ENCODE measurements around the gene ANKRD52. TPM values are rescaled to one million over a fixed set of nuclear protein-coding genes. Genes with fewer than 3 reads are reported as not detected.

ANKRD52 gene
- total and polyA plus RNA-seq, 2 of the 8 experiments (the other 6 are each of a cell fraction or from before 2014, with no cell fraction given), result 14.0 to 36.3 TPM

- no peak for TF ChIP-seq SIX5 (IDR thresholded peaks at IDR 0.05; ENCODE audit: low read depth, low read length)
- TF ChIP-seq HDAC2 (IDR thresholded peaks at IDR 0.05; ENCODE audit: borderline replicate concordance in 1 of 2, low read depth in 2 of 2, low read length in 2 of 2), result no peak
- peak; percentile 21 for TF ChIP-seq TAF7 (optimal IDR thresholded peaks at IDR 0.05; ENCODE audit: borderline replicate concordance, low read depth, low read length)
- TF ChIP-seq RAD21 (IDR thresholded peaks at IDR 0.05 in 1 of 2, conservative IDR thresholded peaks at IDR 0.05 in 1 of 2; ENCODE audit: low read depth in 2 of 2, low read length in 2 of 2), result peak; percentile 26 to 48; a peak in 3 of 4 replicates
- TF ChIP-seq TBP (IDR thresholded peaks at IDR 0.05; ENCODE audit: low read depth, low read length), result peak; percentile 37; the same call in 1 of the 2 replicates
- peak; percentile 44; the same call in 1 of the 2 replicates for TF ChIP-seq YY1 (IDR thresholded peaks at IDR 0.05; ENCODE audit: low read depth, low read length)
- 0 out of 2 replicates have a peak, but pooled peaks have one; percentile 8 for TF ChIP-seq CREB1 (IDR thresholded peaks at IDR 0.05)
- TF ChIP-seq RFX5 (IDR thresholded peaks at IDR 0.05; ENCODE audit: borderline replicate concordance, low read depth, low read length), result no peak
- no peak for TF ChIP-seq KDM4A (IDR thresholded peaks at IDR 0.05; ENCODE audit: low read depth, low read length, severe bottlenecking)
- no peak for TF ChIP-seq EZH2 (IDR thresholded peaks at IDR 0.05; ENCODE audit: low read depth, low read length, severe bottlenecking)
- TF ChIP-seq CEBPB (IDR thresholded peaks at IDR 0.05; ENCODE audit: low read depth, low read length), result no peak
- no peak for TF ChIP-seq ATF2 (IDR thresholded peaks at IDR 0.05; ENCODE audit: low read length)
- no peak for TF ChIP-seq USF2 (IDR thresholded peaks at IDR 0.05; ENCODE audit: low read length)
- TF ChIP-seq JUN (IDR thresholded peaks at IDR 0.05; ENCODE audit: low read depth, low read length), result no peak
- no peak for TF ChIP-seq TCF12 (IDR thresholded peaks at IDR 0.05; ENCODE audit: low read depth, low read length)
- no peak for TF ChIP-seq MAX (IDR thresholded peaks at IDR 0.05)
- no peak for TF ChIP-seq GTF2F1 (IDR thresholded peaks at IDR 0.05; ENCODE audit: borderline replicate concordance, low read depth, low read length)
- no peak for TF ChIP-seq BRCA1 (IDR thresholded peaks at IDR 0.05; ENCODE audit: low read depth, low read length)
- TF ChIP-seq CHD1 (IDR thresholded peaks at IDR 0.05; ENCODE audit: low read depth, low read length), result no peak
- no peak for TF ChIP-seq ASH2L (IDR thresholded peaks at IDR 0.05; ENCODE audit: low read length)
- no peak for TF ChIP-seq POU5F1 (IDR thresholded peaks at IDR 0.05; ENCODE audit: low read depth, low read length)
Observed at GRCh38 chr12:56189099-56189917, 68.9 kb downstream of the ANKRD52 start, which contains the start of gene SMARCC2 (continued).

All from H1 (cell line).